Left renal pelvis (tissue), 4 donors: ENCODE measurements around the gene SH3RF3. TPM values are rescaled to one million over a fixed set of nuclear protein-coding genes. Genes with fewer than 3 reads are reported as not detected.
"Not testable (repeated sequence)": the region's sequence is repeated elsewhere in the genome, so short reads cannot be mapped to it uniquely, and the experiment has no call there.

Experiments
- DNase-seq, 4 donors: peaks; one replicate each; pipeline ENCODE4 v3.0.0-alpha.2; 2013; ENCODE audit warnings: low read depth in 4 of 4, low spot score in 3 of 4
- polyA plus RNA-seq, 4 donors: library from polyadenylated mRNA; unstranded; fragments of 120-200 nt; gene quantifications; one replicate each; pipeline ENCODE4 v1.2.1, GENCODE V29; 2013; ENCODE audit not compliant: insufficient read length in 4 of 4

SH3RF3 gene
- polyA plus RNA-seq, 4 donors, result 4.7 to 5.5 (median 5.2) TPM

- no peak for DNase-seq
Observed at GRCh38 chr2:109523536-109524361, 394.7 kb downstream of the SH3RF3 start.

- no peak for DNase-seq
Observed at GRCh38 chr2:109525836-109526235, 396.8 kb downstream of the SH3RF3 start.

GRCh38 chr2:109526442-109526970 lies 397.5 kb downstream of the SH3RF3 start:
- DNase-seq, result no peak

GRCh38 chr2:109527079-109527478 lies 398.1 kb downstream of the SH3RF3 start:
- DNase-seq, result no peak

- DNase-seq, result no peak
Observed at GRCh38 chr2:109527846-109528705, 399.1 kb downstream of the SH3RF3 start.

- DNase-seq, result no peak
Observed at GRCh38 chr2:109528811-109529501, 400.0 kb downstream of the SH3RF3 start.

- DNase-seq, result no peak
Observed at GRCh38 chr2:109529532-109530449, 400.8 kb downstream of the SH3RF3 start.

GRCh38 chr2:109530712-109531111 lies 401.7 kb downstream of the SH3RF3 start:
- DNase-seq, result no peak

- no peak for DNase-seq
Observed at GRCh38 chr2:109531221-109531620, 402.2 kb downstream of the SH3RF3 start.

DNA sequence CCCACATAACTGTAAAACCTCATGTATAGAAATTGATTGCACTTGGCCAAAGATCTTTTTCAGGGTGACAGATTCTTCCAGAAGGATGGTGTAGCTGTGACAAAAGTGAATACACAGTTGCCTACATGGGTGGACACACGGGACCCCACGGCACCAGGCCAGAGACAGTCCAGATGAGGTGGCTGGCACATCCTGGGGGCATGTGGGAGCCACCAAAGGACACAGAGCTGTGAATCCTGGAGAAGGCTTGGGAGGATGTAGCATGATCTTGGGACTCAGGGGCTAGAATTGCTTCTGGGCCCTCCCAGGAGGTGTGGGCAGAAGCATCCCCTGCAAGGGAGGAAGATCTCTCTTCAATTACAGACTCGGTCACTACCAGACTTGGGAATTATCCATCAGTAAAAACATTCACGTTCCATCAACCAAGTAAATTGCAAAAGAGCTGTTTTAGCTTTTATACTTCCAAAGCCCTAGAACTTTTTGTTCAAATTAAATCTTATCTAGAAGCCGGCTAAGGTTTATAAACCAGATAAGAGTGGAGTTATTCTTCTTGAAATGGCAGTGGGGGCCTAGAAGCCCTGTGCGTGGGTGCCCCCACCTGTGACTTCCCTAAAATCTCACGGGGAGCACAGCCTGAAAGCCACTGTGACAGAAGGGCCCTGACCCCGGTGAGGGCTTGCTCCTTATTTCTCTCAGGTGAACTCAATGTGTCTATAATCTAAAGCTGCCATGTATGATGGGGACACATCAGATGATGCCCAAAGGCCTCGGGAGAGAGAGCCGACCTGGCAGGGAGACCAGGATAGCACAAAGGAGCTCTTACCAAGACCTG lies 403.1 kb downstream of the SH3RF3 start:
- DNase-seq, result no peak

GRCh38 chr2:109532728-109533076 lies 403.7 kb downstream of the SH3RF3 start:
- no peak for DNase-seq

DNA sequence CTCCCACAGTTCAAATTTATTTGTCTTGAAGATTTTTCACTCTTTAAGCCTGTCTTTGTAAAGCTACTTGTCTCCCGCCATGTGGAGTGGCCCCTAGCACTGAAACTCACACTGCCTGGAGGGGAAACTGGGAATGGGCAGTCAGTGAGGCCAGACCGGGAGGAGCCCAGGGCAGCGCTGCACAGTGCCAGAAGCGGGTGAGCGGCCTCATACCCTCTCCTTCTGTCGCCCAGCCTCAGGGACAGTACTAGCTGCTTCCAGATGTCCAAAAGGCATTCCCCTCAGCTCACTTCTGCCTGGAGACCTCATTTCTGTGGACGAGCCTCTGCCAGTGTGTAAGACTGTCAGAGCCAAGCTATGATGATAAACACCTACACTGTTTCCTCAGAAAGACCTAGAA lies 404.8 kb downstream of the SH3RF3 start:
- DNase-seq, result no peak

GRCh38 chr2:109535217-109535946 lies 406.4 kb downstream of the SH3RF3 start:
- DNase-seq, result no peak

- not testable (repeated sequence) for DNase-seq
Observed at GRCh38 chr2:109536556-109536955, 407.6 kb downstream of the SH3RF3 start.

DNA sequence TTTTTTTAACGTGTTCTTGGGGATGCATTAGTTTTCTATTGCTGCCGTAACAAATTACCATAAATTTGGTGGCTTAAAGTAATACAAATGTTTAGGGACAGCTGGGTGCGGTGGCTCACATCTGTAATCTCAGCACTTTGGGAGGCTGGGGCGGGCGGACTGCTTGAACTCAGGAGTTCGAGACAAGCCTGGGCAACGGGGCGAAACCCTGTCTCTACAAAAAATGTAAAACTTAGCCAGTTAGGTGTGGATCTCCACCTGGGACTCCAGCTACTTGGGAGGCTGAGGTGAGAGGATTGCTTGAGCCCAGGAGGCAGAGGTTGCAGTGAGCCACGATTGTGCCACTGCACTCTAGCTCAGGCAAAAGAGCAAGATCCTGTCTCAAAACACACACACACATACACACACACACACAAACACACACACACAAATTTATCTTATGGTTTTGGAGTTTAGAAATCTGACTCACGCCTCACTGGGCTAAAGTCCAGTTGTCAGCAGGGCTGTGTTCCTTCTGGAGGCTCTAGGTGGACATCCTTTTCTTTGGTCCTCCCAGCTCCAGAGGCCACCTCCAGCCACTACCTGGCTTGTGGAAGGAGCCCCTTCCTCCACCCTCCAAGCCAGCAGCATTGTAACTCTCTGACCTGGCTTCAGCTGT lies 408.7 kb downstream of the SH3RF3 start:
- DNase-seq, result no peak

DNA sequence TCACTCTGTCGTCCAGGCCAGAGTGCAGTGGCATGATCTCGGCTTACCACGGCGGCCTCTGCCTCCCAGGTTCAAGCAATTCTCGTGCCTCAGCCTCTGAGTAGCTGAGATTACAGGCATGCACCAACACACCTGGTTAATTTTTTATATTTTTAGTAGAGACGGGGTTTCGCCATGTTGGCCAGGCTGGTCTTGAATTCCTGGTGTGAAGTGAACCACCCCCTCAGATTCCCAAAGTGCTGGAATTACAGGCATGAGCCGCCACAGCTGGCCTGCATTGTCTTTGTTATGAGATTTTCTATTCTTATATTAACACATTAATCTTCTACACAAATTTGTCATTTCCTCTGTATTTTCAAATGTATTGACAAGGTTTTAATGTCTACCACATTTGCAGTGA lies 409.5 kb downstream of the SH3RF3 start:
- no peak for DNase-seq

- DNase-seq, result no peak
Observed at GRCh38 chr2:109542384-109542783, 413.4 kb downstream of the SH3RF3 start.
